ENCODE data around the gene SLC66A2. TPM values are rescaled to one million over a fixed set of nuclear protein-coding genes. Genes with fewer than 3 reads are reported as not detected.

SLC66A2 gene
- total RNA-seq, 4 donors from 2014 or later: 30.4 to 49.6 (median 35.1) TPM

DNA sequence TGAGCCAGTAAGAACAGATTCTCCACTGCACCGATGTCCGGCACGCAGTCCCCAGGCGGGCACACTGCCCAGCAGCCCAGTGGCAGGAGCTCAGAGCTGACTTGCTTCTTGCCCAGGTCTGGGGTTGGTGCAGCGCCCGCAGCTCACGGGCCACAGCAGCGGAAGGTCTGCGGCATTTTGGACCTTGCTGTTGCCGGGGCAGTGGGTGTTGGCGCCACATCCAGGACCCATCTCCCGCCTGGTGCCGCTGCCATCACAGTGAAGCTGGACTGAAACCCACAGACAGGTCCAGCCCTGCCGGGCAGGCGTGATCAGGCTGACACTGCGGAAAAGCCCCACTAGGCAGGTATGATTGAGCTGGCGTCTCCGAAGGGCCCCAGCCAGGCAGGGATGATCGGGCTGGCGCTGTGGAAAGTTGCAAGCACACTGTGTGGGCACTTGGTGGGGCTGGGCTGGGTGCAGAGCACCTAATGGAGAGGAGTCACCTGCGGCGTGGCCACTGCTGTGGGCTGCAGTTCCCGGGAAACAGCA, 75.5 kb downstream of the SLC66A2 start:
- WGBS, 2 donors: 37 to 61% methylated on average over 5 to 12 of the region's 23 CpGs
- no peak for DNase-seq
- Histone ChIP-seq H3K4me1 (peaks cover 4 to 30% (median 4%) of the 10 kb centered on the region in 3 donors), H3K27ac (no peak overlapping the region), H3K36me3 (no peaks in the 10 kb centered on the region), H3K27me3 (peaks cover 0 to 78% (median 0%) of the 10 kb centered on the region in 4 donors), H3K9me3 (no peaks in the 10 kb centered on the region), H3K4me3 (no peak overlapping the region)
- TF ChIP-seq CTCF (IDR thresholded peaks at IDR 0.05) (no peak), POLR2A (IDR thresholded peaks at IDR 0.05) (no peak)
- intact Hi-C loops (cut with DNase I): no loop called here

DNA sequence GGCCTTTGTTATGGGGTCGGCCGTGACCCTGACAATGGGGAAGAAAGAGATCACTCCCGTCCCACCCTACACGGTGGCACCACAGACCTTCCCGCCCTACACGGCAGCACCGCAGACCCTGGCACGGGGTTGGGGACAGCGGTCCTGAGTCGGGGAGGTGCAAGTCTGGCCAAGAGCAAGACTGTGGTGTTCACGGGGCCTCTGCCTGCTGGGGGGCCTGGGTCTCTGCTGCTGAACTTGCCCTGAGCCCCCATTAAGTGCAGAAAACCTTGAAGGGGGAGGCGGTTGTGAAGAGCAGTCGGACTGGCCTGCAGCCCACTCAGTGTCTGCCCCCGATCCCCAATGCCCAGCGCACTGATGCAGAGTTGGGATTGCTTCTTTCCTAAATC, 75.9 kb downstream of the SLC66A2 start:
- Histone ChIP-seq H3K4me1 (peaks cover 4 to 30% (median 4%) of the 10 kb centered on the region in 3 donors), H3K27ac (no peak overlapping the region)

DNA sequence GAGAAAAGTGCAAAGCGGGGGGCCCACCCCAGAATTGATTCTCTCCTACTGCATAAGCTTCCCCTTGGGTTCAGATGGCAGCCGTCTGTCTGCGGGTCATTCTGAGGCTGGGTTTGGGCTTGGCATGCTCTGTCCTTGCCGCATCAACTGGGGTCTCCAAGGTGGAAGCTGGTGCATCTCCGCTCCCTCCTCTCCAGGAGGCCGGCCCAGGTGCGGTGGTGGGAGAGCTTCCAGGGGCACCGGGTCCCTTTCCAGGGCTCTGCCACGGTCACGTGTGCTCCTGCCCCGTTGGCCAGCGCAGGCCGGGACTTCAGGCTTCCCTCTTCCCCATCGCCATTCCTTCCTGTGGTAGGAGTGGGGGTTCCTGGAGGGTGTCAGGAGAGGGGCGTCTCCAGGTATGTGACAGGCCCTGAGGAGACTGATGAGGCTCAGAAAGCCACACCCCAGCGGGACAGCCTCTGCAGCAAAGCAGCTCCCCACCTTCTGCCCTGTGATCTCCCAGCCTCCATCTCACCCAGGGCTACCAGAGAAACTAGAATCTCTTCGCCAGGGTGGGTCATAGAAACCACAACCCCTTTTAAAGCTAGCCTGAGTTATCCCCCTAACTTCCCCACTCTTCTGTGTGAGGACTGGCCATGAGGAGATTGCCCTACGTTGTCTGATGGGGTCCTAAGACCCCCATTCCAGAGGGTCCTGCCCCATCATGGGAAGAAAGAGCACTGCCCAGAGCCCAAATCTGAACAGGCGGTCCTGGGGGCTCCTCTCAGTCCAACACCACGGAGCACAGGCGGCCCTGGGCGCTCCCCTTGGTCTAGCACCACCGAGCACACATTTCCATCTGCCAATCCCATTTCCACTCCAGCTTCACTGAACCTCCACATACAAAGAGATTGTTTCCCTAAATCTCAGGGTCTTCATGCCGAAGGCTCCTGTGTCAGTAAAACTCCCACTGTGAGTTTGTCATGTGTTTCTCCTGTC, 76.6 kb downstream of the SLC66A2 start:
- DNase-seq: no peak
- intact Hi-C loops (cut with DNase I): no loop called here
- 89 to 91% methylated on average over 5 to 12 of the region's 24 CpGs for WGBS, 2 donors

More for the DNA sequence above, 75.9 kb downstream of the SLC66A2 start:
- TF ChIP-seq CTCF (IDR thresholded peaks at IDR 0.05) (no peak), POLR2A (IDR thresholded peaks at IDR 0.05) (no peak)
- peaks cover 0 to 80% (median 0%) of the 10 kb centered on the region in 4 donors for H3K27me3 ChIP-seq
- H3K9me3 ChIP-seq: no peaks in the 10 kb centered on the region
- no peak for DNase-seq
- H3K4me3 ChIP-seq: no peak overlapping the region
- 76 to 80% methylated on average over 4 to 7 of the region's 15 CpGs for WGBS, 2 donors
- H3K36me3 ChIP-seq: no peaks in the 10 kb centered on the region
- intact Hi-C loops (cut with DNase I): no loop called here

DNA sequence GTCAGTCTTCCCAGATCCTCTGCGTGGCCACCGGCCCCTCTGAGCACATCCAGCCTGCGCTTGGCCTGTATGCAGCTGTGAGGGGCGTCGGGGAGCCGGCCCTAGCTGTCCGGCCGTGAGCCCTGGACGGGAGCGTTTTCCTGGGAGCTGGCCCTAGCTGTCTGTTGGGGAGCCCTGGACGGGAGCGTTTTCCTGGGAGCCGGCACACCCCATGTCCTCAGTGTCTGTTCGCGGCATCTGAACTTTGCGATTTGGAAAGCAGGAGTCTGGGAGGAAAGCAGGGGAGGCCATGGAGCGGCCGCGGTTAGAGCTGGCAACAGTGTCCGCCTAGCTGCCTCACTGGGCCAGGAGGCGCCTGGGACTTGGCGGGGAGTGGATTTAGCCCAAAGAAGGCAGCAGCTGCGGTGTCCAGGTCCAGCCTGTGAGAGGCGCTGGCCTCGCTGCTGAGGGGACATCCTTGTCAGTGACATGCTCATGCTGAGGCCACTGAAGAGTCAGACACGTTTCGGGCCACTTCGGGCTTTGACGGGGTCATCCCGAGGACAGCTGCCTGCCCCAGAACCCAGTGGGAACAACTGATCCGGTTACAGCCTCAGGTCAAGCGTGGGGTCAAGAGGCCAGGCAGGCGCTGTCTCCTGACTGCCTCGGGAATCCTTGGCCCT, 77.9 kb downstream of the SLC66A2 start:
- TF ChIP-seq CTCF (IDR thresholded peaks at IDR 0.05) (no peak), POLR2A (IDR thresholded peaks at IDR 0.05) (no peak)
- no peaks in the 10 kb centered on the region for H3K36me3 ChIP-seq
- peaks cover 0 to 73% (median 0%) of the 10 kb centered on the region in 4 donors for H3K27me3 ChIP-seq
- DNase-seq: no peak
- peaks cover 4 to 30% (median 4%) of the 10 kb centered on the region in 3 donors for H3K4me1 ChIP-seq
- WGBS, 2 donors: 52 to 81% methylated on average over 9 to 18 of the region's 34 CpGs
- intact Hi-C loops (cut with DNase I): no loop called here
- H3K4me3 ChIP-seq: no peak overlapping the region
- no peaks in the 10 kb centered on the region for H3K9me3 ChIP-seq
- H3K27ac ChIP-seq: no peak overlapping the region

More for the DNA sequence above, 76.6 kb downstream of the SLC66A2 start:
- Histone ChIP-seq H3K4me3 (no peak overlapping the region), H3K36me3 (no peaks in the 10 kb centered on the region), H3K27me3 (peaks cover 0 to 80% (median 0%) of the 10 kb centered on the region in 4 donors), H3K9me3 (no peaks in the 10 kb centered on the region), H3K27ac (no peak overlapping the region), H3K4me1 (peaks cover 4 to 30% (median 4%) of the 10 kb centered on the region in 3 donors)
- no peak for TF ChIP-seq CTCF (IDR thresholded peaks at IDR 0.05)
